CD4-positive, alpha-beta T cell treated with Interleukin-6 for 4 hours (primary cell): ENCODE data around the gene SYTL5.
"Not testable (repeated sequence)": the region's sequence is repeated elsewhere in the genome, so short reads cannot be mapped to it uniquely, and the experiment has no call there.

Source experiments
- DNase-seq: peaks from one replicate; pipeline ENCODE4 v3.0.0-alpha.2; 2020; ENCODE audit warnings: mixed read lengths

SYTL5 gene

DNA sequence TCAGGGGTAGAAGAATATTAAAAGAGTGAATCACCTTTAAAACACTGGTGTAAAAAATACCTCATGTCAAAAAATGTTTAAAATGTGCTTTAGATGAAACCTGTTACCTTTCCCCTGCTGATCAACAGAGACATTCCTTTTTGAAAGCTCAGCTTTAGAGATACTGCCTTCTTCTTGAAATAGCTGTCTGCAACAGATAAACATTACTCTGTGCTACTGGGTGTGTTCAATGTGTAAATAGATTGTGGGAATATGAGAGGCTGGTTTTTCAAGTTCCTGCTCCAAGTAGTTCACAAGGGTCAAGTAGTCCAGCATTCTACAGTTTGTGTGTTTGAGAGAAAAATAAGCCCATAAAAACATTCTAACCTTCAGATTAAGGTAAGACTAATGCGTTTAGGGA lies at the start of gene SYTL5:
Gene SYTL5 (plus strand): TSS at position 263 of the 400 bp plus-strand sequence. CDS start 27,337 bp downstream, outside the sequence.
- no peak for DNase-seq

DNA sequence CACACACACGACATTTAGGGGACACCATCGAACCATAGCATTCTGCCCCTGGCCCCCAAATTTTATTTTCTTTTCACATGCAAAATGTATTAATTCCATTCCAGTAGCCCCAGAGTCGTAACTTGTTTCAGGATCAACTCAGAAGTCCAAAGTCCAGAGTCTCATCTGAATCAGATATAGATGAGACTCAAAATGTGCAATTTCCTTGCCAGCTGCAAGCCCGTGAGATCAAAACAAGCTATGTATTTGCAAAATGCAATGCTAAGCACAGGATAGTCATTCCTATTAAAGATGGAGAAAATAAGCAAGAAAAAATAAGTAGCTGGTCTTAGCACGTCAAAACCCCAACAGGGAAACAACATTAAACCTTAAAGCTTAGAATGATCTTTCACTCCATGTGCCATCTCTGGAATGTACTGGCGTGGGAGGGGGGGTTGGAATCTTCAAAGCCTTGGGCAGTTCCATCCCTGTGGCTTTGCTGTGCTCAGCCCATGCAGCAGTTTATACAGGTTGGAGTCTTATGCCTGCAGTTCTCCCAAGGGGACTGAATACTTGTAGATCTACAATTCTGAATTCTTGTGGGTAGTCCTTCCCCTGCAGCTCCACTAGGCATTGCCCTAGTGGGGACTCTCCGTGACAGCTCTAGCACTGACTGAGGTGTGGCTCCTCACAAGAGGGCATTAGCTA lies 47.7 kb upstream of the SYTL5 start:
- DNase-seq: no peak

DNA sequence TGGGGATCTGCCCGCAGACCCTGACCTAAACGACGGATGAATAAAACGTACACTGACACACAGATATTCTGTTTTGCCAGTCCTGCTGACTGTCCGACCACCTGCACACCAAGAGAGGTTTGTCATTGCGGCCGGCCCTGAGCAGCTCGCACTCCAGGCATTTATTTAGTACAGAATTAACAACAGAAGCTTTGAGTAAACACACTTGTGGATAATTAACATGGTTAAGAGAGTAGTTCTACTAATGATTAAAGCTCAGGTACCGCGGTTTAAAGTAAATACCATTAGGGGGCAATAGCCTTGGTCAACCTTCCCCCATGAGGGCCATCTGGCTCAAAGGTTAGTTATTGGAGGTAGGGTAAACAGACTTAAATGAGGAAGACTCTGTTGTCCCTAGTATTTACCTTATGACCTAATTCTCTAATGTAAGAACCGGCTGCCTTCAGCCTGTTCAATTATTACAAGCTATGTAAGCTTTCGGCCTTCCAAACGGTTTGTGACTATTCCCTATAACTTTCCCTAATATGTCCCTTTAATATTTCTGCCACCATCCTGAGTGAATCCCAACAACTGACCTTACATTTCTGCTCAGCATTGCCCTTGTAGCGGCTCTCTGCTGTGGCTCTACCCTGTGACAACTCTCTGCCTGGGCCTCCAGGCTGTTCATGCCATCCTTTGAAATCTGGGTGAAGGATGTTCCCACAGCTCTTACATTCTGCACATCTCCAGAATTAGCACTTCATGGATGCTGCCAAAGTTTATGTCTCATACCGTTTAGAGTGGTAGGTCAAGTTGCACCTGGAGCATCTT lies 46.9 kb upstream of the SYTL5 start:
- no peak for DNase-seq

DNA sequence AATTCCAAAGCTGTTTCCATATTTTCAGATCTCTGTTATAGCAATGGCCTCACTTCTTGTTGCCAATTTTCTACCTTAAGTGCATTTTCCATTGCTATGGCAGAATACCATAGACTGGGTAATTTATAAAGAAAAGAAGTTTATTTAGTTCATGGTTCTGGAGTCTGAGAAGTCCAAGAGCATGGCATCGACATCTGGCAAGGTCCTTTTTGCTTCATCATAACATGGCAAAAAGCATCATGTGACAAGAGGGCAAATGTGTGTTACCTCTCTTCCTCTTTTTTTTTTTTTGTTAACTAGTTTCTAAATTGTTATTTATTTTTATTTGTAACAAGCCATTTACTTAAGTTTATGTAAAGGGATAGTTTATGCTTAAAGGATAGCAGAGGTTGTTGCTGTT lies 45.2 kb upstream of the SYTL5 start:
- no peak for DNase-seq

DNA sequence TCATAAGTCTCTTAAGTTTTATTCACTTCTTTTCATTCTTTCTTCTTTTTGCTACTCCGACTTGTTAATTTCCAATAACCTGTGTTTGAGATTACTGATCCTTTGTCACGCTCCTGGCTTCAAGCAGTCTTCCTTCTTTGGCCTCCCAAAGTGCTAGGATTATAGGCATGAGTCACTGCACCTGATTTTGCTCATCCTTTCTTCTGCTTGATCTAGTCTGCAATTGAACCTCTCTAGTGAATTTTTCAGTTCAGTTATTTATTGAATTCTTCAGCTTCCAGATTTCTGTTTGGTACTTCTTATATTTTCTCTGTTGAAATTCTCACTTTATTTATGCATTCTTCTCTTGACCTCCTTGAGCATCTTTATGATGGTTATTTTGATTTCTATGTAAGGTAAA lies 38.6 kb upstream of the SYTL5 start:
- DNase-seq: no peak

DNA sequence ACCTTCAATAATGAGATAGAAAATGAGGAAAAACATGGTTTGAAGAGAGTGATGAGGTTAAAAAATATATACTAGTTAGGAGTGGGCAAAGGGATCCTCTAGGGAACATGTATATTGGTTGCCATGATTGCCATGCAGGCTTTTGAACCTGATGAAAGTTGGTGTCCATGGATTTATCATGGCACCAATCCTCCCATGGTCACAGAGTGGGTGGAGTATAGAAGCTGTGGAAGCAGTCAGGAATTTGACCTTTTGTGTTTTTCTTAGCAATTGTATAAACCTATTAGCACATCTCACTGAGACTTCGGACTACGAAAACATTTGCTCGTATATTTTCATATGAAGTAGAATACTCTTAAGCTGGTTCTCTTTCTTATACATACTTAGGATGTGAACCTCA lies 30.9 kb upstream of the SYTL5 start:
- no peak for DNase-seq

DNA sequence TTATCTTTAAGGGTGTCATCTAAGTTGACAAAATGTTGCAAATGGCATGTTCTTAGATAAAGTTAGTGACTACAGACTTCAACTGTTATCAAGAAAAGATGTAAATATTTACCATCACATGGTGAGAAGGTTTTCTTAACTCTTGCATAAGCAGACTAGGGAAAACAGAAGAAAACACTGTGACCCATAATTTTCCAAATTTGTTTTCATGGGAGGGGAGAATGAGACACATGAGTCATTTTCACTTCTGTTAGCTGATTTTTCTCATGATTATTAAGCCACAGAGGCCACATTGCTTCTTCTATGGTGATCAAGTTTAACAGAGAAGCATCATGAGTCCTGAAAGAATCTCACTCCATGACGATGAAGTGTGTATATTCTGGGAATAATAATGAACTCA lies 30.2 kb upstream of the SYTL5 start:
- DNase-seq: no peak

DNA sequence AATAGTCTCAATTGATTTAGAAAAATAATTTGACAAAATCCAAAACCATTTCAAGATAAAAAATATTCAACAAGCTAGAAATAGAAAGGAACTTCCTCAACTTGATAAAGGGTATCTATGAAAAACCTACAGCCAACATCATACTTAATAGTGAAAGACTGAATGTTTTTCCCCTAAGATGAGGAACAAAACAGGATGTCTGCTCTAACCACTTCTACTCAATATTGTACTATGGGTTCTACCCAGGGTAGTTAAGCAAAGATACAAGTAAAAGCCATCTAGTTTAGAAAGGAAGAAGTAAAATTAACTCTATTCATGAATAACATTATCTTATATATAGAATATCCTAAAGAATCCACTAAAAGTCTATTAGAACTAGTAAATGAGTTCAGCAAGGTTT lies 21.5 kb upstream of the SYTL5 start:
- no peak for DNase-seq

DNA sequence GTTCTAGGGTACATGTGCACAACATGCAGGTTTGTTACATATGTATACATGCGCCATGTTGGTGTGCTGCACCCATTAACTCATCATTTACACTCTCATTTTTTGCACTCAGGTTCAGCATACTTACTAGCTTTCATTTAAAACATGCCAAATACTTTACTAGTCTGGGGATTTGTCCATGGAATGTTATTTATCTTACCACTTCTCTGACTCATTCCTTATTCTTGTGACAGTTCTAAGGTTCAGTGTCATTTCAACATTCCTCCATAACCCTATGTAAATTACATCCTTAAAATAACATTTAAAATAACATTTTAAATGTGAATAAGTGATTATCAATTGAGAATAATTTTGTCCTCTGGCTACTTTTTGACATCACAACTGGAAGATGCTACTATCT lies 19.5 kb upstream of the SYTL5 start:
- DNase-seq: no peak

DNA sequence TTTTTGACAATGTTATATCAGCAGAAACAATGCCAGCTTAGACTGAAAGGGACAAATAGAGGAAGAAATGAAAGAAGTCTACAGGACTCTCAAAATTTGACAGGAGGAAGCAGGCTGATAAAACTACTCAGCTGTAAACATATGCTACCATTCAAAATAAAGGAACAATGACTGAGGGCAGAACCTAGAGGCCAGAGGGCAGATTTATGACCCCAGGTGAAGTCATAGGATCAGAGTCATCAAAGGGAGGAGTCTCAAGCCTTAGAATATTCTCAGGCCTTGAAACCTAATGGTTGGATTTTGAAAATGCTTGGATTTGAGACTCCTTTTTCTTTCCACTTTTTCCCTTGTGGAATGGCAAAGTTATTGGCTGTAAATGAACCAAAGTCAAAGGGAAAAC lies 17.0 kb upstream of the SYTL5 start:
- no peak for DNase-seq

DNA sequence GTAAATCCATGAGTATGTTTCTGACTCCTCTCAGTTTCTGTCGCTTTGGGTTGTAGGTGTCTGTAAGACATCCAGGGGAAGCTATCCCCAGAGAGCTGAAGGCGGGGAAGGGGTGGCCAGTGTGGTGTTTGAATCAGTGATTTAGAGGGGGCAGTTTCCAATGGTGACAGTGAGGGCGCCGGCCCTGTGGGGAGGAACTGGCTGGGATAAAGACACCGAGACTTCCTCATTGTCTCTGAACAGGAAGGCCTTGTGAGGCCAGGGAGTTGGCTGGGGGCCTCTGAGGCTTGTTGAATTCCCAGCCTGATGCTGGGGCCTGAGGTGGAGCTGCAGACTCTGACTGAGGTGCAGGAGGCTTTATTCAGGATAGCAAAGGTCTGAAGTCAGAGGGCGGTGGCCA lies 15.1 kb upstream of the SYTL5 start:
- not testable (repeated sequence) for DNase-seq

DNA sequence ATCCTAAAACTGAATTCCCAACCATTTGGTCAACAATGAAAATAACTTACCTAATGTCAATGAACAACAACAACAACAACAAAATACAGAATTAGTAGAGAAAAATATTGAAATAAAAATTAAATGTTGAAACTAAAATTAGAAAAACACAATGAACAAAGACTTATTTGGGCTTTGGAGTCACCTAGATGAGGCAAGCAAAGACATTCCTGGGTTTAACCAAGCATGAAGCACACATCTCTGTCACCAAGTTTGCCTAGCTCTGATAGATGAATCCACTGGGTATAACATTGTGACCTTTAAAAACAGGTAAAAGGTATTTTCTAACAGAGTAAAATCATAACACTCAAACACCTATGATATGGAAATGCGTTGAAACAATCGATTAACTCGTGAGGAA lies 13.2 kb upstream of the SYTL5 start:
- DNase-seq: no peak

DNA sequence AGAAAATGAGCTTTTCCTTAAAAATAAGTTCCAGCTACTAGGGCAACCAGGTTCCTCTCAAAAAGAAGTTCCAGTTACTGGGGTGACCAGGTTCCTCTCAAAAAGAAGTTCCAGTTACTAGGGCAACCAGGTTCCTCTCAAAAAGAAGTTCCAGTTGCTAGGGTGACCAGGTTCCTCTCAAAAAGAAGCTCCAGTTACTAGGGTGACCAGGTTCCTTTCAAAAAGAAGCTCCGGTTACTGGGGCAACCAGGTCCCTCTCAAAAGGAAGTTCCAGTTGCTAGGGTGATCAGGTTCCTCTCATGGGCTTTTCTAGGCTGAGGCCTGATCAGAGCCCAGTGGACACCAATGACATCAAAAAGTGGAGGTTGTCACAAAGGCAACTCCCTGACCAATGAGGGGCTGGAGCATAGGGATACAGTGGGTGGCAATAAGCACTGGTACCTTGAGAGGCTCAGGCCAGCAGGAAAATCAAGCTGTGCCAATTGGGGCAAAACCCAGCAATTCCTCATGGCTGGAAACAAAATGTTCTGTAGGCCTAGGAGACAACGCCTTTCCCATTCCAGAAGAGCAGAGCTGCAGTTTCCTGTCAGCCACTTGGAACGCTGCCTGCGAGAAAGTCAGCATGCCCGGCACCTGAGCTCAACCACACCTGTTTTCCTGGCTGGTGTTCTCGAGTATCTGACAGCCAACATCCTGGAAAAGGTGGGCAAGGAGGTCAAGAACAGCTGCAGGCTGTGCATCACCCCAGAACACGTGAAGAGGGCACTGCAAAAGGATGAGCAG lies 12.3 kb upstream of the SYTL5 start:
- DNase-seq: no peak

DNA sequence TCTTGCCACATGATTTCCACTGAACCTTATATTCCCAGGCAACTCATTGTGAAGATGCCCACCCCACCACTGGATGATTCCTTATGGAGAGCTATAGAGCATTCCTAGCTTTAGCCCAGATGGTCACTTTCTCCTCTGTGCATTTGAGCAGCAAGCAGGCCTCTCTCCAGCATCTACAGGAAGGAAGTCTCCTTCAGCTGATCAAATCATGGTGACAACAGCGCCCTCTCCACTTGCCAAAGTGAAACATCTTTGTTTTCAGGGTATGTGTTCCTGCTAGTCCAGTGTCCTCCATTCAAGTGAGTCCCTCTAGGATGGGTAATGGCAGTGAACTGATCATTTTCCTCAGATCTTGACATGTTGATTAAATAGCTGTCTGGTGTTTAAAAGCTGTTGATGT lies 10.9 kb upstream of the SYTL5 start:
- no peak for DNase-seq

DNA sequence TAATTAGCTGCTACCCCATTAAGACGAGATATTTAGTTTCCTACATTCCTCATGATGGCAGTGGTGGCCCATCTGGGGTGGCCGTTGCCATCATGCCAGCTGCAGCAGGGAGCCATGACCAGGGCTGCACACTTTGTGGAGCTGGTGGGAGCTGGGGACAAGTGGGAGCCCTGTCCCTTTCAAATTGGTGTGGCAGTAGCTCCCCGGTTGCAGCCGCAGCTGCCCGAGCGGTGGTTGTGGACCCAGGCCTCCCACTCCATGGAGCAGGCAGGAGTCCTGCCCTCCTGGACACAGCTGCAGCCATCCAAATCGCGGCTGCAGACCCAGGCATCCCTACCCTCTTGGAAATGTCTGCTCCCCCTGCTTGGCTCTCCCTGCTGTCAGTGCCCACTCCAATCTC lies 9.3 kb upstream of the SYTL5 start:
- DNase-seq: no peak

DNA sequence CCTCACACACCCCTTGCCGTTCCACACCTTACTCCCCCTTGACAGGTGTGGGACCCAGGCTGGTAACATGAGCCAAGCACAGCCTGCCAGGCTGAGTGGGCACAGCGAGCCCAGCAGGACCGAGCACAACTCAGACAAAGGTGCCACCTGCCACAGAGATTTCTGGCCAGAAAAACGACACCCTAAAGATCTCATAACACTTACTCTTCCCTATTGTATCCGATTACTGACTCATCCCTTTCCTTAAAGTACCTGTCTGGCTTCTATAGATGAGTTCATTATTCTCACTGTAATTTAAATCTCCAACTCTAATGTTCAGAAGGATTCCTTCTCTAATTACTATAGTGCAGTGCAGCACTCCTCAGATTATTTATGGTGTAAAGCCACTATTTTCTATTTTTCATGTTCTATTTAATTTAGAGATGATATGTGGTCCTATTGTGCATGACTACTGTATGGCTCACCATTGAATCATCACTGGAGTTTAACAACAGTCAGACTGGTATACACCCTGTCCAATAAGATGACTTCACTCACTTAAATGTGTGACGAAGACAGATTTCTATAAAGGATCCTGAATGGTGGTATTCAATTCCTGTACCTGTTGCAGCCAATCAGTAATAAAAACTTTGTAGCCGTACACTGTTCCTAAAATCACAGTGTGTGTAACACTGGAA lies 7.6 kb upstream of the SYTL5 start:
- no peak for DNase-seq

DNA sequence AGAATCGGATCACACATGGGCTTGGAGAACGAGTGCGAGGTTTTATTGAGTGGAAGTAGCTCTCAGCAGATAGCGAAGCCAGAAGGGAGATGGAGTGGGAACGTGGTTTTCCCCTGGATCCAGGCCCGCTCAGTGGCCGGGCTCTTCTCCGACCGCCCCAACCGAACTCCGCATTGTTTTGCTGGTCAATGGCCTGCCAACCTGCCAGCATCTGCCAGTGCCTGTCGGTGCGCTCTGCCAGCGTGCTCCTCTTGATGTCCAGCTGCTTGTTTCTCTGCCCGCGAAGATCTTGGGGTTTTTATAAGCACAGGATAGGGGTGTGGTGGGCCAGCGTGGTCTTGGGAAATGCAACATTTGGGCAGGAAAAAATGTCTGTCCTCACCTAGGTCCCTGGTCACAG lies 5.6 kb upstream of the SYTL5 start:
- DNase-seq: no peak

DNA sequence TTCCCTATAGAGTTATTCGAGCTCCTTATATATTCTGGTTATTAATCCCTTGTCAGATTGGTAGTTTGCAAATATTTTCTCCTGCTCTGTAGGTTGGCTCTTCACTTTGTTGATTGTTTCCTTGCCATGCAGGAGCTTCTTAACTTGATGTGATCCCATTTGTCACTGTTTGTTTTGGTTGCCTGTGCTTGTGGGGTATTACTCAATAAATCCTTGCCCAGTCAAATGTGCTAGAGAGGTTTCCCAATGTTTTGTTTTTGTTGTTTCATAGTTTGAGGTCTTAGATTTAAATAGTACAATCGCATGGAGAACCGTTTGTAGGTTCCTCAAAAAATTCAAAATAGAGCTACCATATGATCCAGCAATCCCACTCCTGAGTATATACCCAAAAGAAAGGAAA lies 2.3 kb upstream of the SYTL5 start:
- no peak for DNase-seq

DNA sequence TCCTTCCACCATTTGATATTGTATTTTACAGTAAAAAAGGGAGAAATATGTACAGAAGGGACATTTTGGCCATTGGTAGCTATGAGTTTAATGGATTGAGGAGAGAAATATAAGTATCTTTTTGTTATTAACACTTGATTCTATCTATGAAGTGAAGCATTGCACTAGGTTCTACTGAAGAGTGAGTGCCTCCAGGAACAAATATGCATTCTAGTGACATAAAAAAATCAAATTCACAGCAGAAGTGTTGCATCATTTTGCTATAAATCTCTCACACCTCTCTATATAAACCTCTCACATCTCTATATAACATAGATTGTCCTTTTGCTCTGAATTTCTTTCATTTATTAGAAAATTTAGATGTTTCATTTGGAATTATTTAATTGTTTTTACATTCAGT lies 425 bp downstream of the SYTL5 start:
- DNase-seq: no peak

DNA sequence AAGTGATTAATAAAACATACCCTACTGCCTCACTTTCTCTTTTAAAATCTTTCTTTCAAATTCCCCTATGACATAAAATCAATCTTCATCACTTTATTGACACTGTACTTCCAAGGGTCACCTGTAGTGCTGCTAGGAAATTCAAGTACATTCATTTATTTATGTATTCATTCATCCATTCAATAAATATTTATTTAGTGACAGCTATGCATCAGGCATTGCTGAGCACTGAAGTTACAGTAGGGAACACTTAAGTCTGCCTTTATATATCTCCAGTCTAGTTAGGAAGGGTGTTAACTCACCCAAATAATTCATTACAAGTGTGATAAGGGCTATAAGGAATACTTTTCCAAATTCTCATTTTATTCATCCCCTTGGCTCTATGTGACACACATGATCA lies 2.3 kb downstream of the SYTL5 start:
- DNase-seq: no peak

DNA sequence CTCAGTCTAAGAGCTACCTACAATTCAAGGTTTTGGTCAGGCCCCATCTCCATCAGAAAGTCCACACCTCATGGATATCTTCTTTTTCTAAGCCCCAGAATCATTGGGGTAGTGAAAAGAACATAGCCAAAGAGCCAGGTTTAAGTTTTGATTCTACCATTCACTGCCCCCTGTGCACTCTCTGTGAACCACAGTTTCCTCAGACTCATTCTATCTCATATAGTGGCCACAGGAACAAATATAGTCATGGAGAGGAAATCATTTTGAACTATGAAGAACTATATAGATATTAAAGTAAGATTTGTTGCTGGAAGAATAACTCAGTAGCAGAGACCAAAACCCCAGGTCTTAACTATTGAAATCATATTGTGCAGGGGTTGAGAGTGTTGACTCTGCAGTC lies 3.3 kb downstream of the SYTL5 start:
- DNase-seq: no peak

DNA sequence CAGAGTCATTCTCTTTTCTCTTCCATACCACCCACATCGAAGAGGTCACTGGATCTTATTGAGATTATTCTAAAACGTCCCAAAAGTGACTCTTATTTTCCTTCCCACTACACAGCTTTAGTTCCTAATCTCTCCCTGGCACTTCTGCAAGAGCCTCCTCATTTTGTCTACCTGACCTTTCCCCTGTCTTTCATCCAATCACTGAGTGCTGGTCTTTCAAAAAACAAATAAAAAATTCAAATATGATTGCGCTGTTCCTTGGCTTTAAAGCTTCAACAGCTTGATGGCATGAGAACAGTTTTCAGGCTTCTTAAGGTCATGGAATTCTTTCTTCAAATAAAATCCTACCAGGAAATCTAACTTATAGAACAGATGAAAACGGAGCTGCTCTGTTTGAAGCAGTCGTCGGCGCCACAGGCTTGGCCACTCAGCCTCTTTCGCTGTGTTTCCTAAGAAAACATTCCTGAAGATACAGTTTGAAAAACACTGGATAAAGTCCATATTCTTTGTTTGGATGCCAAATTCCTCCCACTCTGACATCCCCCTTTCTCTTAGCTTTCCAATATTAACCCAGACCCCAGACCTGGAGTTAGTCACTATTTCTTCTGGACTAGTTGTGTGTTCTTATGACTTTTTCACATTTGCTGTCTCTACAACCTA lies 12.5 kb downstream of the SYTL5 start:
- DNase-seq: no peak

DNA sequence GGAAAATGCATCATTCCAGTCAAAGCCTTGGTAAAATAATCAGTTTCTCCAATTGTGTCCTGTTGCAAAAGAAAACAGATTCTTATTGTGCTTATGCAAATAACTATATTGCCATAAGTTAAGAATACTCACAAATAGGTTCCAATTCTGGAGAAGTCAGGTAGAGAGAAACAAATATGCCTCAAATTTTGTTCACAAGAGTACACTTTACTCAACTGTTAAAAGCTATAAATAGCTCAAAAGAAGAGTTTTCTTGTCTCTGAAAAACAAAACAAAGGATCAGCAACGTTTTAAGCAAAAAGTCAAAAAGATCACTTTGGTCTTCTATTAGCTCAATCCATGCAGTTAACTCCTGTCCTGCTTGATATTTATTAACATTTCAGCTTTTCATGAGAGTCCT lies 21.9 kb downstream of the SYTL5 start:
- DNase-seq: no peak
